CD4-positive, alpha-beta memory T cell (primary cell): ENCODE results near the gene CDC42EP4. TPM values are rescaled to one million over a fixed set of nuclear protein-coding genes. Genes with fewer than 3 reads are reported as not detected.
A peak's percentile ranks its signal among the peaks of the same experiment; 100 is the strongest.

ENCODE experiments used
- CTCF ChIA-PET: fragments of 350-600 bp; sonication (Branson Sonifier 250); formaldehyde crosslinking; loops from one replicate; lab custom pipeline; 2021; ENCODE audit warnings: inconsistent platforms; ENCODE audit not compliant: partially characterized antibody; lab: Charles Lee
- POLR2A ChIA-PET: fragments of 350-600 bp; sonication (Branson Sonifier 250); formaldehyde crosslinking; loops from one replicate; lab custom pipeline; 2021; ENCODE audit not compliant: partially characterized antibody; lab: Charles Lee
- DNase-seq, 5 donors: peaks; one replicate each; pipeline versions ENCODE4 v3.0.0 to v3.0.0-alpha.2; 2020 to 2022; ENCODE audit warnings: mixed read lengths in 1 of 5
- H3K27ac ChIP-seq: one replicate; pipeline ENCODE4 v1.7.0; 2013; ENCODE audit warnings: low read depth, low read length
- H3K27me3 ChIP-seq: 2 replicates; pipeline ENCODE4 v1.7.0; 2013; ENCODE audit warnings: mild to moderate bottlenecking, low read length, moderate library complexity; ENCODE audit not compliant: insufficient read depth
- H3K36me3 ChIP-seq: 2 replicates; pipeline ENCODE4 v1.7.0; 2013; ENCODE audit warnings: mild to moderate bottlenecking, low read length, moderate library complexity; ENCODE audit not compliant: insufficient read depth
- H3K4me1 ChIP-seq: 2 replicates; pipeline ENCODE4 v1.7.0; 2013; ENCODE audit warnings: mild to moderate bottlenecking, low read length, moderate library complexity; ENCODE audit not compliant: insufficient read depth
- H3K4me3 ChIP-seq, 2 donors: one replicate each; pipeline ENCODE4 v1.7.0; 2013; ENCODE audit warnings: low read length in 2 of 2, mild to moderate bottlenecking in 1 of 2
- H3K9me3 ChIP-seq, 2 donors: one replicate each; pipeline ENCODE4 v1.7.0; 2013; ENCODE audit warnings: low read length in 2 of 2, control low read depth in 1 of 2; ENCODE audit not compliant: control insufficient read depth in 1 of 2
- H3K27ac Mint-ChIP-seq, 7 donors: one replicate each; pipeline ENCODE4 v1.8.0; 2020 to 2021; ENCODE audit warnings: mixed read lengths in 7 of 7, mild to moderate bottlenecking in 6 of 7, inconsistent platforms in 3 of 7, moderate library complexity in 3 of 7
- H3K27me3 Mint-ChIP-seq, 2 donors: one replicate each; pipeline ENCODE4 v1.8.0; 2020 to 2021; ENCODE audit warnings: mixed read lengths in 2 of 2
- H3K36me3 Mint-ChIP-seq, 2 donors: one replicate each; pipeline ENCODE4 v1.8.0; 2020 to 2021; ENCODE audit warnings: mixed read lengths in 2 of 2, inconsistent platforms in 1 of 2, mild to moderate bottlenecking in 1 of 2
- H3K4me1 Mint-ChIP-seq, 4 donors: one replicate each; pipeline ENCODE4 v1.8.0; 2020 to 2021; ENCODE audit warnings: mixed read lengths in 4 of 4, mild to moderate bottlenecking in 1 of 4
- H3K4me3 Mint-ChIP-seq, 8 donors: one replicate each; pipeline ENCODE4 v1.8.0; 2020 to 2021; ENCODE audit warnings: mixed read lengths in 8 of 8, mild to moderate bottlenecking in 7 of 8, moderate library complexity in 6 of 8, inconsistent platforms in 3 of 8
- H3K9me3 Mint-ChIP-seq, 8 donors: one replicate each; pipeline ENCODE4 v1.8.0; 2020 to 2021; ENCODE audit warnings: mixed read lengths in 8 of 8, mild to moderate bottlenecking in 5 of 8, inconsistent platforms in 3 of 8, moderate library complexity in 1 of 8
- intact Hi-C: fragments of 100-400 bp; cut with micrococcal nuclease; formaldehyde crosslinking; loops from one replicate; pipeline ENCODE4 v1.15.1; 2023
- polyA plus RNA-seq, 2 donors: library from polyadenylated mRNA; unstranded; fragments of 300-500 nt; fragmentation: Illumina TruSeq; gene quantifications; one replicate each; pipeline ENCODE4 v1.2.3, GENCODE V29; 2021
- total RNA-seq, 2 experiments: library from RNA; stranded (reverse); gene quantifications; one replicate each; pipeline ENCODE4 v1.2.3, GENCODE V29; 2021

Gene CDC42EP4, protein sequence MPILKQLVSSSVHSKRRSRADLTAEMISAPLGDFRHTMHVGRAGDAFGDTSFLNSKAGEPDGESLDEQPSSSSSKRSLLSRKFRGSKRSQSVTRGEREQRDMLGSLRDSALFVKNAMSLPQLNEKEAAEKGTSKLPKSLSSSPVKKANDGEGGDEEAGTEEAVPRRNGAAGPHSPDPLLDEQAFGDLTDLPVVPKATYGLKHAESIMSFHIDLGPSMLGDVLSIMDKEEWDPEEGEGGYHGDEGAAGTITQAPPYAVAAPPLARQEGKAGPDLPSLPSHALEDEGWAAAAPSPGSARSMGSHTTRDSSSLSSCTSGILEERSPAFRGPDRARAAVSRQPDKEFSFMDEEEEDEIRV
- total RNA-seq (1 to 10 TPM; 1.1 to 1.4 TPM), polyA plus RNA-seq (under 1 TPM; 0.37 to 0.92 TPM)

DNA sequence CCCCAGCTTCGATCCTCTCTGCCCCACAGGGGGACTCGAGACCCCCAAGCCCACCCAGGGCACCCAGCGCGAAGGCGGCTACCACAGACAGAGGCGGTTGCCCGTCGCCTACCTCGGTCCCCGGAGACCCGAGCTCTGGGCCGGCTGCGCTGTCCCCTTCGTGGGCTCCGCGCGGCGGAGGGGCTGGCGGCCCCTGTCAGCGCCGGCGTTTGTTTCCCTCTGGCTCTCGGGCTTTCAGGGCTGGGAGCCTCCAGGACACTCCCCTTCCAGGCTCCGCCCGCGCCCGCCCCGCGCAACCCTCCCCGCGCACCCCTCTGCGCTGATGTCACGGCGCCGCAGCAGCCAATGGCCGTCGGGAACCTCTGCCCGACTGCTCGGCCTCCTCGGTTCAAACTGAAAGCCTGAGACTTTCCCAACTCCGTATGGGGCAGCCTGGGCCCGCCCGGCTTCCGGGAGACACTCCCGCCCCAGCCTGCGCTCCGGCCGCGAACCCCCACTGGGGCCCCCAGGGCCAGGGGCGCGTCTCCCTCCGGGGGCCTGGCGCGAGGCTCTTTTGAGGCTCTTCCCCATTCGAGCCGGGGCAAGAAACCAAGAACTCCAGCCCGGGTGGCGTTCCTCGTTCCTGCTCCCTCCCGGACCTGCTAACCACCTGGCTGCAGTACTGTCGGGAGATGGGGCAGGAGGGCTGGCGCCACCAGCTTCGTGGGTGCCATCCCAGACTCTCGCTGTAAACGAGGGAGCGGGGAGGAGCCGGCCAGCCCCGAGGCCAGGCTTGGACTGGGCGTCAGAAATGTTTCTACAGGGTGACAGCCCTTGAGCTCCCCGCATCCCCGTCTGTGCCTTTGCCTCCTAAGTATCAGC is at the start of gene CDC42EP4:
TSS of gene CDC42EP4 (minus strand) at position 221 of the 861 bp plus-strand sequence. CDS start 25,501 bp downstream, outside the sequence.
- Mint-ChIP-seq H3K9me3 (no peaks in the 10 kb centered on the region), H3K27me3 (no peaks in the 10 kb centered on the region), H3K4me3 (peak within 1 kb of the TSS; percentile 85 to 92 (median 88)), H3K36me3 (peaks cover 0 to 2% of the 10 kb centered on the region in 2 donors), H3K4me1 (peaks cover 6 to 19% (median 13%) of the 10 kb centered on the region in 4 donors), H3K27ac (peak within 1 kb of the TSS; percentile 73 to 88 (median 82))
- peak within 1 kb of the TSS; percentile 57 to 80 for H3K4me3 ChIP-seq
- intact Hi-C loops, result loop anchor here (1.0 to 2.0 kb wide), 4 partner anchors 58 to 585 kb away; a partner anchor contains a TSS
- DNase-seq, result peak; percentile 81 to 88 (median 81)
- peak within 1 kb of the TSS; percentile 63 for H3K27ac ChIP-seq
- H3K4me1 ChIP-seq, result peaks cover 15% of the 10 kb centered on the region
- ChIA-PET POLR2A (interaction anchor here (0.7 to 1.9 kb wide), 4 partner anchors 75 to 119 kb away, joined by 3 to 5 read pairs (median 3); partner anchors contain the start of gene COG1), CTCF (interaction anchor here (1.3 to 2.5 kb wide), 5 partner anchors 13 to 586 kb away, joined by 3 to 9 read pairs (median 5); a partner anchor contains a TSS)
- H3K36me3 ChIP-seq, result no peaks in the 10 kb centered on the region
- H3K9me3 ChIP-seq, result no peaks in the 10 kb centered on the region
- H3K27me3 ChIP-seq, result no peaks in the 10 kb centered on the region

DNA sequence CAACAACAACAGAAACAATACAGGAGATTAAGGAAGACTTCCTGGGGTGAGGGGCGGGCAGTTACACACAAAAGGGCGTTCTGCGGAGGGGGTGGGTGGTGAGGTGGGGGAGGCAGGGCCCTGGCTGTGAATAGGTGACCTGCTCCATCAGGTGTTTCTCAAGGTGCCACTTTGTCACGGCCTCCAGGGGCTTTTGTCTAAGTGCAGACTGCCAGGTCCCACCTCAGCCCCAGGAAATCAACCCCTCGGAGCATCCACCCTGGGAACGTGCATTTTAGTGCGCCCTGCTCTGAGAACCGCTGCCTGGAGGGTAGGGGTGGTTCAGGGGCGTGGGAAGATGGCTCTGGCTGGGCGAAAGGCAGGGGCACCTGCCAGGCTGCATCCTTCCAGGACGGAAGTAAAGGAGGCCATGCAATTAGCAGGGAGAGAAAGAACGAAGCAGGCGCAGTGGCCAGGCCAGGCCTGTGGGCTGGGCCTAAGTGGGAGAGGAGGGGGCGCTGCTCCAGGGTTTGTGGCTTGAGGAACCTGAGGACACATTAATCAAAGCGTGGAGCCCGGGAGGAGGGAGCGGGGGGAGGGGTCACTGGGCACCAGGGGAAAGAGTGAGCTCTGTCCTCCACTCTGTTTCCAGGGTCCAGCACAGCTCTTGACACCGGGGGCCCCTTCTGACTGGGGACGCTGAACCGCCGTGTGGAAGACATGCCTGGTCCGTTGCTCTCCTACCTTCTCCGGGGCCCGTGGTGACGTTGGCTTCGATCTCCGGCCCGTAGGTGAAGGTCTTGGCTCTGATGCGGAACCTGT is 49.4 kb upstream of the CDC42EP4 start:
- H3K27me3 ChIP-seq, result no peaks in the 10 kb centered on the region
- no peaks in the 10 kb centered on the region for H3K9me3 Mint-ChIP-seq
- no peaks in the 10 kb centered on the region for H3K36me3 ChIP-seq
- H3K36me3 Mint-ChIP-seq, result no peaks in the 10 kb centered on the region
- DNase-seq, result no peak
- H3K27ac Mint-ChIP-seq, result no peak overlapping the region
- CTCF ChIA-PET, result interaction anchor here (1.5 kb wide), 1 partner anchor 9 kb away, joined by 4 read pairs; no protein-coding TSS in a partner anchor
- H3K4me1 ChIP-seq, result no peaks in the 10 kb centered on the region
- intact Hi-C loops, result no loop called here
- H3K27ac ChIP-seq, result no peak overlapping the region
- no peaks in the 10 kb centered on the region for H3K4me1 Mint-ChIP-seq
- H3K27me3 Mint-ChIP-seq, result no peaks in the 10 kb centered on the region
- H3K4me3 ChIP-seq, result no peak overlapping the region
- POLR2A ChIA-PET, result no interaction called here
- no peak overlapping the region for H3K4me3 Mint-ChIP-seq
- H3K9me3 ChIP-seq, result no peaks in the 10 kb centered on the region

DNA sequence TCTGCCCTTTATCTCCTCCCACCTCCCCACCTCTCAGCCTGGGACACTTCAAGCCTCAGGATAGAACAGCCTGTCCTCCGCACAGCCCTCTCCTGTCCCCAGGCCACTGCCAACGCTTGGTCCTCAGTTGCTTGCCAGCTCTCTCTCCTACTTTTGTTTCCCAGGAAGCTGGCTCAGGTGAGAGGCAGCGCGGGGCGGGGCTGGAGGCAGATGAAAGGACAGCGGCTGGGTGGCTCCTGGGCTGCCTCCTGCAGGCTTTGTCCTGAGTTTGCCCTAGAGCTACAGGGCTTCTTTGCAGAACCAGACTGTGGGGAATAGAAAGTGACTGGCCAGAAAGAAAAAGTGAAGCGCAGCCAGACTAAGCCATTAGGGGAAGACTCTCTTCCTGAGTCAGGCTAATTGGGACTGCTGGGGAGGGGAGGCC is 48.2 kb upstream of the CDC42EP4 start:
- intact Hi-C loops, result no loop called here
- no peaks in the 10 kb centered on the region for H3K9me3 ChIP-seq
- no peak for DNase-seq
- Mint-ChIP-seq H3K27ac (no peak overlapping the region), H3K36me3 (no peaks in the 10 kb centered on the region), H3K27me3 (no peaks in the 10 kb centered on the region), H3K4me1 (no peaks in the 10 kb centered on the region), H3K4me3 (no peak overlapping the region), H3K9me3 (no peaks in the 10 kb centered on the region)
- ChIA-PET CTCF (interaction anchor here (1.5 kb wide), 1 partner anchor 10 kb away, joined by 4 read pairs; no protein-coding TSS in a partner anchor), POLR2A (no interaction called here)
- no peak overlapping the region for H3K4me3 ChIP-seq
- H3K4me1 ChIP-seq, result no peaks in the 10 kb centered on the region
- no peak overlapping the region for H3K27ac ChIP-seq
- H3K27me3 ChIP-seq, result no peaks in the 10 kb centered on the region
- H3K36me3 ChIP-seq, result no peaks in the 10 kb centered on the region

DNA sequence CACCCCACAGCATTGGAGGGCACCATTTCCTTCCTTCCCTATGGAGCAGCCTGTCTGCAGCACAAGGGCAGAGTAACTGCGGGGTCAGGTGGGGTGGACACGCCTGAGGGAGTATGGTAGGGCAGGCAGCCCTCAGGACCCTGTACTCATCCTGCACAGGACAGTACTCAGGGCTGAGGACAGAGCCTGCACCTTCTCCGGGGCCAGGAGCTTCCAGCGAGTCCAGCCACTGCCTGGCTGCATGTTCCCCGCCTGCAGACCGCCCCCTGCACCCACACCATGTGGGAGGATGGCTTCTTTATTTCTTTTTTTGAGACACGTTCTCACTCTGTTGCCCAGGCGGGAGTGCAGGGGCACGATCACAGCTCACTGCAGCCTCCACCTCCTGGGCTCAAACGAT is 47.6 kb upstream of the CDC42EP4 start:
- Mint-ChIP-seq H3K27ac (no peak overlapping the region), H3K36me3 (no peaks in the 10 kb centered on the region), H3K27me3 (no peaks in the 10 kb centered on the region), H3K9me3 (no peaks in the 10 kb centered on the region), H3K4me3 (no peak overlapping the region), H3K4me1 (no peaks in the 10 kb centered on the region)
- Histone ChIP-seq H3K36me3 (no peaks in the 10 kb centered on the region), H3K27ac (no peak overlapping the region), H3K4me3 (no peak overlapping the region), H3K27me3 (no peaks in the 10 kb centered on the region), H3K4me1 (no peaks in the 10 kb centered on the region), H3K9me3 (no peaks in the 10 kb centered on the region)
- ChIA-PET CTCF (no interaction called here), POLR2A (no interaction called here)
- no peak for DNase-seq
- intact Hi-C loops, result no loop called here

DNA sequence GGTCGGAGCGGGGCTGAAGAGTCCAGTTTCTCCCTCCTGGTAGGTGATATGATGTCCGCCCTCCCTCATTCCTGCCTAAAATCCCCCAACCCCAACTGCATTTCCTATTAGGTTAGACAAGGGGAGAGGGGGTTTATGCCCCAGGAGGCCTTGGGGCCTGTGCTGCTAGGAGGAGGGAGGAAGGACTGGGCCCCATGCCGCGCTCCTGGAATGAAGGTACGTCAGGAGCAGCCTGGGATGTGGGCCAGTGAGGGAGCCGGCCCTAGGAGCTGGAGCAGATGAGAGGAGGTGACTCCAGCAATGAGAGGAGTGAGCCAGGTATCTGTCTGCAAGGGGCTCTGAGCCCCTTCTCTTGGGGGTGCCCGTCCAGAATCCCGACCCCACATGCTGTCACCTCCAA is 46.9 kb upstream of the CDC42EP4 start:
- Histone ChIP-seq H3K9me3 (no peaks in the 10 kb centered on the region), H3K4me3 (no peak overlapping the region), H3K4me1 (no peaks in the 10 kb centered on the region), H3K27me3 (no peaks in the 10 kb centered on the region), H3K27ac (no peak overlapping the region), H3K36me3 (no peaks in the 10 kb centered on the region)
- no peaks in the 10 kb centered on the region for H3K9me3 Mint-ChIP-seq
- H3K27ac Mint-ChIP-seq, result no peak overlapping the region
- POLR2A ChIA-PET, result no interaction called here
- CTCF ChIA-PET, result no interaction called here
- H3K4me1 Mint-ChIP-seq, result no peaks in the 10 kb centered on the region
- DNase-seq, result no peak
- H3K27me3 Mint-ChIP-seq, result no peaks in the 10 kb centered on the region
- H3K4me3 Mint-ChIP-seq, result no peak overlapping the region
- no peaks in the 10 kb centered on the region for H3K36me3 Mint-ChIP-seq
- intact Hi-C loops, result no loop called here

DNA sequence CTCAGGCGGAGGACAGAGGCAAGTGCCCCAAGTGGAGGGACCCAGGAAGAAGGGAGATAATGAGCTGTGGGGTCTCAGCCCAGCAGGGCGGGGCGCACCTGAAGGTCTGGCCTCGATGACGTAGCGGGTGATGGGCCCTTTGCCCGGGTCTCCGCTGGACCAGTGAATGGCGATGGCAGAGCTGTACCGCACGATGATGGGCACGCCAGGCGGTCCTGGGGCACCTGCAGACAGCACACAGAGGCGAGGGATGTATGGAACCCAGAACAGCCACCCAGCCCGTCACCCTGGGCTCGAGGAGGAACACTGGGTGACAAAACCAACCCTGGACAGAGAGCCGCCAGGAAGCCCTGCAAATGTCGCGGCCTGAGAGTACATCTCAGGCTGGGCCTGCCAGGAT is 46.2 kb upstream of the CDC42EP4 start:
- no peaks in the 10 kb centered on the region for H3K27me3 ChIP-seq
- POLR2A ChIA-PET, result no interaction called here
- CTCF ChIA-PET, result interaction anchor here (1.2 kb wide), 1 partner anchor 12 kb away, joined by 5 read pairs; no protein-coding TSS in a partner anchor
- intact Hi-C loops, result no loop called here
- Mint-ChIP-seq H3K27me3 (no peaks in the 10 kb centered on the region), H3K36me3 (no peaks in the 10 kb centered on the region), H3K27ac (no peak overlapping the region), H3K9me3 (no peaks in the 10 kb centered on the region), H3K4me1 (no peaks in the 10 kb centered on the region), H3K4me3 (no peak overlapping the region)
- H3K4me3 ChIP-seq, result no peak overlapping the region
- no peaks in the 10 kb centered on the region for H3K36me3 ChIP-seq
- no peaks in the 10 kb centered on the region for H3K9me3 ChIP-seq
- H3K4me1 ChIP-seq, result no peaks in the 10 kb centered on the region
- H3K27ac ChIP-seq, result no peak overlapping the region
- no peak for DNase-seq
